A549 (cell line): ENCODE measurements around the gene TRAF3IP1.

ENCODE experiments used
- CTCF ChIP-seq: fragments of >200 bp; sonication (Bioruptor Twin); formaldehyde crosslinking; IDR thresholded peaks from 3 replicates; pipeline ENCODE4 v1.5.1; 2016
- EP300 ChIP-seq, 2 experiments: fragments of >200 bp; sonication (Bioruptor Twin); formaldehyde crosslinking; IDR thresholded peaks; 2 replicates in 1 of 2; 3 replicates in 1 of 2; pipeline ENCODE4 v1.6.1; 2016 to 2017
- MYC ChIP-seq: IDR thresholded peaks from 2 replicates; pipeline ENCODE4 v1.6.1; 2012; ENCODE audit warnings: mild to moderate bottlenecking, inconsistent platforms, low read length, improper control_type of control experiment, borderline replicate concordance
- POLR2A ChIP-seq: IDR thresholded peaks from 2 replicates; pipeline ENCODE4 v1.6.1; 2012; ENCODE audit warnings: mild to moderate bottlenecking, low read length
- RFX5 ChIP-seq: fragments of 450-650 bp; IDR thresholded peaks from 2 replicates; pipeline ENCODE4 v1.7.1; 2014; ENCODE audit warnings: antibody characterized with exemption, mild to moderate bottlenecking, moderate library complexity
- SMC3 ChIP-seq: fragments of >200 bp; sonication (Bioruptor Twin); formaldehyde crosslinking; IDR thresholded peaks from 3 replicates; pipeline ENCODE4 v1.6.1; 2018; ENCODE audit warnings: inconsistent platforms
- TP53 ChIP-seq: fragments of 250-450 bp; sonication (Bioruptor Pico); IDR thresholded peaks from 2 replicates; pipeline ENCODE4 v1.5.0; 2021; ENCODE audit warnings: mild to moderate bottlenecking, moderate library complexity
- TF ChIP-seq, protein P1 (sequence below): fragments of 200-600 bp; sonication (generic); IDR thresholded peaks from 2 replicates; pipeline ENCODE4 v1.6.1; 2016; ENCODE audit warnings: antibody characterized with exemption, mild to moderate bottlenecking, moderate library complexity

GRCh38 chr2:238320648-238321281 is 447 bp downstream of the TRAF3IP1 start:
- TF ChIP-seq RFX5 (no peak), CTCF (no peak), EP300 (IDR thresholded peaks at IDR 0.05) (no peak), POLR2A (0 out of 2 replicates have a peak, but pooled peaks have one; percentile 28), SMC3 (no peak), TP53 (no peak), MYC (no peak)
- TF ChIP-seq, protein P1, sequence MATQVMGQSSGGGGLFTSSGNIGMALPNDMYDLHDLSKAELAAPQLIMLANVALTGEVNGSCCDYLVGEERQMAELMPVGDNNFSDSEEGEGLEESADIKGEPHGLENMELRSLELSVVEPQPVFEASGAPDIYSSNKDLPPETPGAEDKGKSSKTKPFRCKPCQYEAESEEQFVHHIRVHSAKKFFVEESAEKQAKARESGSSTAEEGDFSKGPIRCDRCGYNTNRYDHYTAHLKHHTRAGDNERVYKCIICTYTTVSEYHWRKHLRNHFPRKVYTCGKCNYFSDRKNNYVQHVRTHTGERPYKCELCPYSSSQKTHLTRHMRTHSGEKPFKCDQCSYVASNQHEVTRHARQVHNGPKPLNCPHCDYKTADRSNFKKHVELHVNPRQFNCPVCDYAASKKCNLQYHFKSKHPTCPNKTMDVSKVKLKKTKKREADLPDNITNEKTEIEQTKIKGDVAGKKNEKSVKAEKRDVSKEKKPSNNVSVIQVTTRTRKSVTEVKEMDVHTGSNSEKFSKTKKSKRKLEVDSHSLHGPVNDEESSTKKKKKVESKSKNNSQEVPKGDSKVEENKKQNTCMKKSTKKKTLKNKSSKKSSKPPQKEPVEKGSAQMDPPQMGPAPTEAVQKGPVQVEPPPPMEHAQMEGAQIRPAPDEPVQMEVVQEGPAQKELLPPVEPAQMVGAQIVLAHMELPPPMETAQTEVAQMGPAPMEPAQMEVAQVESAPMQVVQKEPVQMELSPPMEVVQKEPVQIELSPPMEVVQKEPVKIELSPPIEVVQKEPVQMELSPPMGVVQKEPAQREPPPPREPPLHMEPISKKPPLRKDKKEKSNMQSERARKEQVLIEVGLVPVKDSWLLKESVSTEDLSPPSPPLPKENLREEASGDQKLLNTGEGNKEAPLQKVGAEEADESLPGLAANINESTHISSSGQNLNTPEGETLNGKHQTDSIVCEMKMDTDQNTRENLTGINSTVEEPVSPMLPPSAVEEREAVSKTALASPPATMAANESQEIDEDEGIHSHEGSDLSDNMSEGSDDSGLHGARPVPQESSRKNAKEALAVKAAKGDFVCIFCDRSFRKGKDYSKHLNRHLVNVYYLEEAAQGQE = no peak
